Measurements from ENCODE around the gene HEXIM1.
"Not testable (repeated sequence)": the region's sequence is repeated elsewhere in the genome, so short reads cannot be mapped to it uniquely, and the experiment has no call there.

The HEXIM1 gene

GRCh38 chr17:45114117-45114932 is 34.0 kb upstream of the HEXIM1 start:
- DNase-seq = no peak

GRCh38 chr17:45115015-45115625 is 33.2 kb upstream of the HEXIM1 start:
- DNase-seq = no peak

GRCh38 chr17:45115871-45116270 is 32.4 kb upstream of the HEXIM1 start:
- no peak for DNase-seq

- no peak for DNase-seq
Observed at GRCh38 chr17:45116434-45117016, 31.8 kb upstream of the HEXIM1 start.

GRCh38 chr17:45117334-45117733 is 30.9 kb upstream of the HEXIM1 start:
- DNase-seq = no peak

- DNase-seq = no peak
Observed at GRCh38 chr17:45117848-45118646, 30.2 kb upstream of the HEXIM1 start.

GRCh38 chr17:45118691-45119090 is 29.6 kb upstream of the HEXIM1 start:
- no peak for DNase-seq

- DNase-seq = no peak
Observed at GRCh38 chr17:45119964-45120363, 28.3 kb upstream of the HEXIM1 start.

GRCh38 chr17:45120558-45120957 is 27.7 kb upstream of the HEXIM1 start:
- no peak for DNase-seq

GRCh38 chr17:45121055-45121454 is 27.2 kb upstream of the HEXIM1 start:
- DNase-seq = no peak

- no peak for DNase-seq
Observed at GRCh38 chr17:45123076-45123770, 25.1 kb upstream of the HEXIM1 start.

- DNase-seq = peak; percentile 66
Observed at GRCh38 chr17:45123930-45124796, 24.1 kb upstream of the HEXIM1 start.

- DNase-seq = not testable (repeated sequence)
Observed at GRCh38 chr17:45124797-45125122, 23.5 kb upstream of the HEXIM1 start.

- DNase-seq = no peak
Observed at GRCh38 chr17:45125509-45125908, 22.8 kb upstream of the HEXIM1 start.

GRCh38 chr17:45127207-45127547 is 21.1 kb upstream of the HEXIM1 start:
- no peak for DNase-seq

- no peak for DNase-seq
Observed at GRCh38 chr17:45127548-45128300, 20.6 kb upstream of the HEXIM1 start.

GRCh38 chr17:45128331-45128730 is 19.9 kb upstream of the HEXIM1 start:
- DNase-seq = no peak

GRCh38 chr17:45128989-45129388 is 19.3 kb upstream of the HEXIM1 start:
- no peak for DNase-seq

- no peak for DNase-seq
Observed at GRCh38 chr17:45129426-45129939, 18.8 kb upstream of the HEXIM1 start.

GRCh38 chr17:45129940-45130680 is 18.2 kb upstream of the HEXIM1 start:
- DNase-seq = no peak
